Activated CD4-positive, alpha-beta T cell treated with anti-CD3 and anti-CD28 coated beads, Interleukin-2, amount 10 ng/mL, durations not matched to agents 24 days and 14 days (primary cell): ENCODE measurements around the gene MLF1. TPM values are rescaled to one million over a fixed set of nuclear protein-coding genes. Genes with fewer than 3 reads are reported as not detected.
A peak's percentile ranks its signal among the peaks of the same experiment; 100 is the strongest.

ENCODE experiments used
- DNase-seq: peaks from one replicate; pipeline ENCODE4 v3.0.0; 2022
- H3K27ac Mint-ChIP-seq: one replicate; pipeline ENCODE4 v1.8.0; 2022; ENCODE audit warnings: mild to moderate bottlenecking, mixed read lengths
- H3K27me3 Mint-ChIP-seq: one replicate; pipeline ENCODE4 v1.8.0; 2022; ENCODE audit warnings: mixed read lengths
- H3K36me3 Mint-ChIP-seq: one replicate; pipeline ENCODE4 v1.8.0; 2022; ENCODE audit warnings: low read depth, mild to moderate bottlenecking, mixed read lengths
- H3K4me1 Mint-ChIP-seq: one replicate; pipeline ENCODE4 v1.8.0; 2021; ENCODE audit warnings: mixed read lengths
- H3K4me3 Mint-ChIP-seq: one replicate; pipeline ENCODE4 v1.8.0; 2022; ENCODE audit warnings: mild to moderate bottlenecking, moderate library complexity, mixed read lengths
- H3K9me3 Mint-ChIP-seq: one replicate; pipeline ENCODE4 v1.8.0; 2021; ENCODE audit warnings: mixed read lengths
- intact Hi-C: fragments of 100-400 bp; cut with micrococcal nuclease; formaldehyde crosslinking; loops from one replicate; pipeline ENCODE4 v1.15.1; 2023
- total RNA-seq: library from RNA; stranded (reverse); gene quantifications from 2 replicates; pipeline ENCODE4 v1.2.3, GENCODE V29; 2022

Gene MLF1
- total RNA-seq, 1 donor from 2014 or later = 0.77 TPM

DNA sequence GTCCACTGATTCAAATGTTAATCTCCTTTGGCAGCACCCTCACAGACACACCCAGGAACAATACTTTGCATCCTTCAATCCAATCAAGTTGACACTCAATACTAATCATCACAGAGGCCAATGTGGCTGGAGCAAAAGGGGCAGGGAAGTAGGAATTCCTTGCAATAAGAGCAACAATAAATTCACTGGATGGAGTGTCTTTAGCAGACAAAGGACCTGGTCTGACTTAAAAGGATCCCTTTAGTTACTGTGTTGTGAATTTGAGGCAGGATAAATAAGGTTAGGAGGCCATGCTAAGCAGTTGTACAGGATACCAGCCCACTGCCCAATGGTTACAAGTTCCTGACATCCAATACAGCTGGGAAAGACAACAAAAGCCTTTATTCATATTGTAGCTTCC lies 61.0 kb downstream of the MLF1 start:
- DNase-seq = no peak
- intact Hi-C loops = no loop called here
- H3K36me3 Mint-ChIP-seq = no peaks in the 10 kb centered on the region
- H3K4me1 Mint-ChIP-seq = no peaks in the 10 kb centered on the region
- H3K27ac Mint-ChIP-seq = no peak overlapping the region
- H3K4me3 Mint-ChIP-seq = no peak overlapping the region
- H3K27me3 Mint-ChIP-seq = peaks cover 5% of the 10 kb centered on the region
- H3K9me3 Mint-ChIP-seq = no peaks in the 10 kb centered on the region

DNA sequence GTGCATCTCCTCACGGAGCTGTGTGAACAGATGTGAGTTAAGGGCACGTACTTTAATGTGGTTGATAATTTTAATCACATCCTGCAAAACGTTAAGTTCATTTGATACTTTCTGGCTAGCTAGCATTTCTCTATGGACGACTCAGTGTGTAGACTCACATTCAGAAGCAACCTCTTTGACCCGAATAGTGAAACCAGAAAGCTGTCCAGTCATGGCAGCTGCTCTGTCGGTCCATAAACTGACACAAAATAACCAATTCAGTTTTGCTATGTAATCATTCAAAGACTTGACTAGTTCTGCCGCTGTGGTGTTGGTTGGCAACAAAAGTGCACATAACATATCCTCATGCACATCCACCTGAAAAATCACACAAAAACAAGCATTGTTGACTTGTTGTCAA lies 69.7 kb downstream of the MLF1 start:
- intact Hi-C loops = loop anchor here (5.0 kb wide), 5 partner anchors 68 to 528 kb away; partner anchors contain the start of genes MFSD1, MLF1 and RSRC1
- Mint-ChIP-seq H3K27ac (no peak overlapping the region), H3K4me3 (no peak overlapping the region), H3K4me1 (peaks cover 10% of the 10 kb centered on the region), H3K9me3 (no peaks in the 10 kb centered on the region), H3K27me3 (no peaks in the 10 kb centered on the region), H3K36me3 (peaks cover 3% of the 10 kb centered on the region)
- DNase-seq = no peak

DNA sequence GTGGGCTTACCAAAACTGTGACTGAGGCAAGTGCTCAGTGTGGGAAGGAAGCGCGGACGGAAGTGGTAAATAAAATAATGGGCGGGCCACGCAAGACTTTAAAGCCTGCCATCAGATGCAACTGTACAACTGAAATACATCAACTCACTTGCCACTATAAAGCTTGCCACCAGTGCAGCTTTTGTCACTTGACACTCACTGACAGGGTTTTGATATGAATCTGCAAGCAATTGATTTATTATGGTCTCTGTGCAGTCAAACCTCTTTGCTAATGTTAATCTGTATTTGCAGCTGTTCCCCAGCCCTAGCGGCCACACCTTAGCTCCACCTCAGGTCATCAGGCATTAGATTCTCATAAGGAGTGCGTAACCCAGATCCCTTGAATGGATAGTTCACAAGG lies 71.0 kb downstream of the MLF1 start:
- no peaks in the 10 kb centered on the region for H3K9me3 Mint-ChIP-seq
- H3K4me1 Mint-ChIP-seq = peaks cover 19% of the 10 kb centered on the region
- intact Hi-C loops = loop anchor here (5.0 kb wide), 5 partner anchors 70 to 530 kb away; partner anchors contain the start of genes MFSD1, MLF1 and RSRC1
- no peaks in the 10 kb centered on the region for H3K27me3 Mint-ChIP-seq
- DNase-seq = peak; percentile 53
- H3K27ac Mint-ChIP-seq = no peak overlapping the region
- no peak overlapping the region for H3K4me3 Mint-ChIP-seq
- H3K36me3 Mint-ChIP-seq = peaks cover 14% of the 10 kb centered on the region

DNA sequence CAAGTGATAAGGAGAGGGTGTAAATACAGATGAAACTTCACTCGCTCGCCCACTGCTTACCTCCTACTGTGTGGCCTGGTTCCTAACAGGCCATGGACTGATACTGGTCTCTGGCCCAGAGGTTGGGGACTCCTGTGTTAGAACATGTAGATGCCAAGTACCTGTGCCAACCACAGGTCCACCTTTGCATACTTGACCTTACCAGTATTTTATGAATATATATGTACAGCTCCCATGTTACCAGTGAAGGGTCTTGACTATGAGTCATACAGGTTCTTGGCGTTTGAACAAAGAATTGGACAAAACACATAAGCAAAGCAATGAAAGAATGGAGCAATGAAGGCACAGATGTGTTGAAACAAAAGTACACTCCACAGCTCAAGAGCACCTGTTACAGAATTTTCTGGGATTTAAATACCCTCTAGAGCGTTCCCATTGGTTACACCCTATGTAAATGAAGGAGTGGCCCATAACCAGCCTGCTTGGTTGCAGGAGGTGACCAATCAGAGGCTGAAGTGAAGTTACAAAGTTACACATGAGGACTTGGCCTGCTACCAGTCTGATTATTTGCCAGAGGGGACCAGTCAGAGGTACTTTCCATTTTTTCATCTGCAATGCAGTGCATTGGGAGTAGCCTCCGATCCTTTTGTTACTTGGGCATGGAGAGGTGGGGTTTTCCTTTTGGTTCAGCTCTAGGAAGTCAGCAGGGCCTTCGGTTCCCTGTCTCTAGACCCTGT lies 71.6 kb downstream of the MLF1 start:
- DNase-seq = peak; percentile 50
- Mint-ChIP-seq H3K4me3 (no peak overlapping the region), H3K27me3 (no peaks in the 10 kb centered on the region), H3K27ac (no peak overlapping the region), H3K4me1 (peaks cover 21% of the 10 kb centered on the region), H3K9me3 (no peaks in the 10 kb centered on the region), H3K36me3 (peaks cover 20% of the 10 kb centered on the region)
- intact Hi-C loops = loop anchor here (5.0 kb wide), 5 partner anchors 70 to 530 kb away; partner anchors contain the start of genes MFSD1, MLF1 and RSRC1

DNA sequence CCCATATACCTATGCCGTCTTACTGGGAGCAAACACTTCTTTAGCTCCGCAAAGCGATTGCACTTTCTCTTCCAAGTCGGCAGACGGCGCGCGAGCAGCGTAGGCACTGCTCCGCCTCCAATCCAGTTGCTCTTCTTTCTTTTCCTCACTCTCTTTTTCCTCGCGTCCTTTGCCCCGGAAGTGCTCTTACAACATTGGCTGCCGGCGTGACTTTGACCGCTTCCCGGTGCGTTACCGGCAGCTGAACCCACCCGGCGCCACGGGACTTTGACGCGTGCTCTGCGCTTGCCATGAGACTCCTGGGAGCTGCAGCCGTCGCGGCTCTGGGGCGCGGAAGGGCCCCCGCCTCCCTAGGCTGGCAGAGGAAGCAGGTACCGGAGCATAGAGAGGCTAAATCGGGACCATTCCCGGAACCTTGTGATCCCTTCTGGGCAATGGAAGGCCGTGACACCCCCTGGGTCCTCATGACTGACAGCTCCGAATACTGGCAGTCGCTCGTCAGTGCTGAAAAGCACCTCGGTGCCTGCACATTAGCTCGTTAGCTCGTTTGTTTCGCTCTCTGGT lies 73.4 kb downstream of the MLF1 start, which contains the start of gene GFM1:
GFM1 (plus strand) TSS at position 183 of the 564 bp plus-strand sequence; CDS start at position 291, 108 bp downstream.
- peak; percentile 96 for DNase-seq
- intact Hi-C loops = loop anchor here (5.0 kb wide), 5 partner anchors 72 to 532 kb away; partner anchors contain the start of genes MFSD1, MLF1 and RSRC1
- Mint-ChIP-seq H3K36me3 (peaks cover 31% of the 10 kb centered on the region), H3K27ac (peak within 1 kb of the TSS; percentile 92), H3K27me3 (no peaks in the 10 kb centered on the region), H3K9me3 (no peaks in the 10 kb centered on the region), H3K4me1 (peaks cover 24% of the 10 kb centered on the region), H3K4me3 (peak within 1 kb of the TSS; percentile 93)

DNA sequence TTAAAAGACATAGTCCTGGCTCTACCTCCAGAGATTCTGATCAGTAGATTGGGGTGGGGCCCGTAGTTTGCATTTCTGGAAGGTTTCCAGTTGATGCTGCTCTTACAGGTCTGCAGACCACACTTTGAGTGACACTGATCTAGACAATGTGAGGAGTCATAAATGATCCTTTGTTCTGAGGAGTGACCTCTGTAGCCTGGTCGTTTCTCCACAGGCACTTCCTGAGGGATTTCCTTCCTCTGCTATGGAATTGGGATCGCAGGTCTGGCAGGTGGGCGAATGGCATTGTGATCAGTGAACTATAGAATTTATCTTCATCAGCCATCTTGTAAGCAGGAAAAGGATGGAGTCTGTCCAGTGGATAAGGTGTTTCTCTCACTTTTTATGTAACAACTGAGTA lies 78.8 kb downstream of the MLF1 start:
- H3K27me3 Mint-ChIP-seq = no peaks in the 10 kb centered on the region
- H3K27ac Mint-ChIP-seq = no peak overlapping the region
- H3K4me3 Mint-ChIP-seq = no peak overlapping the region
- peaks cover 20% of the 10 kb centered on the region for H3K4me1 Mint-ChIP-seq
- H3K9me3 Mint-ChIP-seq = no peaks in the 10 kb centered on the region
- H3K36me3 Mint-ChIP-seq = peaks cover 54% of the 10 kb centered on the region
- intact Hi-C loops = loop anchor here (5.0 kb wide), 1 partner anchor 1578 kb away; the partner anchor contains the start of gene C3orf80
- peak; percentile 35 for DNase-seq

DNA sequence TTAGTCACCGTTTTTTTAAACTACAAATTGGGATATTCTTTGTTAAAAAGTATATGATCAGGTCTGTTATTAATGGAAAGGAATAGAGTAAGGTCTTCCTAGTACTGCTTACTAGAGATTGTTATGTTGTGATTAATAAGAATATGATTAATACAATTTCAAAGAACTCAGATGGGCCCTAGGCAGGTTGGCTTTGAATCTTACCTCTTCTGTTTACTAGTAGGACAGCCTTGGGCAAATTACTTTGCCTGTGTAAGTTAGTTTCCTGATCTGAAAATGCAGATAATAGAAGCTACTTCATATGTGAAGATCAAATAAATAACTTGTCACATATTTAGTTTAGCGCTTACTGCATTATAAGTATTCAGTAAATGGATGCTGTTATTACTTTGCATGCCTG lies 80.2 kb downstream of the MLF1 start:
- Mint-ChIP-seq H3K36me3 (peaks cover 53% of the 10 kb centered on the region), H3K9me3 (no peaks in the 10 kb centered on the region), H3K27me3 (no peaks in the 10 kb centered on the region), H3K4me1 (peaks cover 10% of the 10 kb centered on the region), H3K27ac (no peak overlapping the region), H3K4me3 (no peak overlapping the region)
- intact Hi-C loops = no loop called here
- no peak for DNase-seq

DNA sequence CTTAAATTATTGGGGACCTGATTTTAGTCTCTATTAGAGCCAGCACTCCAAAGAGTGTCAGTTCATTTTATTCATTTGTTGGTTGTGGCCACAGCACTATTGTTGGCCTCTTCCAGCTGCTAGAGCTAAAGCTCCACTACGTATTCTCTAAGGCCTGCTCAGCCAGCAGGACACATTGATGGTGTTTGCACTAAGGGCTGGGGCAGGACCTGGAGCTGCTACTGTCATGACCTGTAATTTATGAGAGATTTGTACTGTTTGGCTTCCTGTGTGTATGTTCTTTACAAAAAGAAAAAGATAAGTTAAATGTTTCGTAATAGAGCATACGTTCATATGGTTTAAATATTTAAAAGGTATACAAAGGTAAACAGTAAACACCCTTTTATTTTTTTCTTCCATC lies 81.5 kb downstream of the MLF1 start:
- Mint-ChIP-seq H3K9me3 (no peaks in the 10 kb centered on the region), H3K27ac (no peak overlapping the region), H3K36me3 (peaks cover 49% of the 10 kb centered on the region), H3K4me1 (peaks cover 3% of the 10 kb centered on the region), H3K27me3 (no peaks in the 10 kb centered on the region), H3K4me3 (no peak overlapping the region)
- DNase-seq = peak; percentile 32
- intact Hi-C loops = no loop called here

Other genes starting within 250 kb of the MLF1 start
- gene GFM1, start 73.3 kb downstream of the MLF1 start, total RNA-seq = 73.4 and 75.6 TPM in 2 replicates
- 15.1 and 16.2 TPM in 2 replicates for gene LXN, start 101.5 kb downstream of the MLF1 start, total RNA-seq
- not detected in 2 replicates for gene RARRES1, start 161.3 kb downstream of the MLF1 start, total RNA-seq
- 20.4 and 23.2 TPM in 2 replicates for gene MFSD1, start 230.9 kb downstream of the MLF1 start, total RNA-seq